Dedifferentiated amniotic fluid mesenchymal stem cell (primary cell): ENCODE measurements around the gene SULT2B1.
A peak's percentile ranks its signal among the peaks of the same experiment; 100 is the strongest.
"Not testable (repeated sequence)": the region's sequence is repeated elsewhere in the genome, so short reads cannot be mapped to it uniquely, and the experiment has no call there.

Experiments
- DNase-seq: peaks from one replicate; pipeline ENCODE4 v3.0.0-alpha.2; 2016; ENCODE audit errors: extremely low spot score

Gene SULT2B1

GRCh38 chr19:48529156-48529555 is 22.8 kb upstream of the SULT2B1 start:
- no peak for DNase-seq

DNA sequence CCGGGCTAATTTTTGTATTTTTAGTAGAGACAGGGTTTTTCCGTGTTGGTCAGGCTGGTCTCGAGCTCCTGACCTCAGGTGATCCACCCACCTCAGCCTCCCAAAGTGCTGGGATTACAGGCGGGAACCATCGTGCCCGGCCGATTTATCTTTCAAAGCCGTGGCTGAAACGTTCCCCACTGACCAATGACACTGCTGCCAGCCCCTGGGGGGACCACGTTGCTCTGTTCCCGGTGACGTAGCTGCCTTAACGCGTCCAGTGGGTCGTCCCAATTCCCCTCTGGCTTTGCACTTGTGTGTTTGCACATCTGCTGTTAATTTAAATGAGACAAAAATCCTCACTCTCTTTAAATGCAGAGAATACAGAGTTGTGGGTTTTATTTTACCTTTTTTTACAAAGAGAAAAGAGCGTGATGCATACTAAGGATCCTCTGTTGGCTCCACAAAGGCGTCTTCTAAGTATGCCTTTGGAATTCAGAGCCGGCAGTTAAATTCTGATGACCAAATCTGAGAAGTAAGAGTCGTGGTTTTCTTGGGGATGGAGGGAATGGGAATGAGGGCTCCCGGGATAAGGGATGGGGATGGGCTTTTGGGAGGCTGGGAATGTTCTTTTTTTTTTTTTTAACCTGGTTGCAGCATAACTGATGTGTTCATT is 21.8 kb upstream of the SULT2B1 start:
- no peak for DNase-seq

GRCh38 chr19:48530770-48531169 is 21.2 kb upstream of the SULT2B1 start:
- DNase-seq: no peak

GRCh38 chr19:48533770-48534169 is 18.2 kb upstream of the SULT2B1 start:
- DNase-seq: no peak

- no peak for DNase-seq
These were observed 14.4 kb upstream of the SULT2B1 start for GRCh38 chr19:48537541-48537940.

DNA sequence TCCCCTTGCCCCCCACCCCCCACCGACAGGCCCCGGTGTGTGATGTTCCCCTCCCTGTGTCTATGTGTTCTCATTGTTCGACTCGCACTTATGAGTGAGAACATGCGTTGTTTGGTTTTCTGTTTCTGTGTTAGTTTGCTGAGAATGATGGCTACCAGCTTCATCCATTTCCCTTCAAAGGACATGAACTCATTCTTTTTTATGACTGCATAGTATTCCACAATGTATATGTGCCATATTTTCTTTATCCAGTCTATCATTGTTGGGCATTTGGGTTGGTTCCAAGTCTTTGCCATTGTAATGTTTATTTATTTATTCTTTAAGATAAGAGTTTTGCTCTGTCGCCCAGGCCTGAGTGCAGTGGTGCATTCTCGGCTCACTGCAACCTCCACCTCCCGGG is 13.9 kb upstream of the SULT2B1 start:
- DNase-seq: not testable (repeated sequence)

DNA sequence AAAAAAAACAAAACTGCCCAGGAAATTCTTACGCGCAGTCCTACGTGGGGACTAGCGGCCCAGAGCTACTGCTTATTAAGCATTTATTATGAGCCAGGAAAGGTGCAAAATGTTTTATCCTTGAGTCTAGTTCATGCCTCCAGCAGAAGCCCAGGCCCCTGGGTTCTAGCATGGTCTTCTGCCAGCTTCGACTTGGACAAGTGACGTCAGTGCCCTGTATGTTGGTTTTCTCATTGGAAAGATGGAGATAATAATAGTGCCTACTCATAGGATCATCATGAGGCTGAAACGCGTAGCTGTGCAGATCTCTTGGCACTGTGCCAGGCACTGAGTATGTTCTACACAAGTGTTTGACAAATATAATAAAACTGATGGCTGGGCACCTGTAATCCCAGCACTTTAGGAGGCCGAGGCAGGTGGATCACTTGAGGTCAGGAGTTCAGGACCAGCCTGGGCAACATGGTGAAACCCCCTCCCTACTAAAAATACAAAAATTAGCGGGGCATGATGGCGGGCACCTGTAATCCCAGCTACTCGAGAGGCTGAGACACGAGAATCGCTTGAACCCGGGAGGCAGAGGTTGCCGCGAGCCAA is 12.4 kb upstream of the SULT2B1 start:
- DNase-seq: no peak

GRCh38 chr19:48540110-48540509 is 11.9 kb upstream of the SULT2B1 start:
- DNase-seq: no peak

- DNase-seq: no peak
These were observed 10.2 kb upstream of the SULT2B1 start for GRCh38 chr19:48541813-48542212.

- DNase-seq: no peak
These were observed 8.8 kb upstream of the SULT2B1 start for GRCh38 chr19:48543121-48543710.

DNA sequence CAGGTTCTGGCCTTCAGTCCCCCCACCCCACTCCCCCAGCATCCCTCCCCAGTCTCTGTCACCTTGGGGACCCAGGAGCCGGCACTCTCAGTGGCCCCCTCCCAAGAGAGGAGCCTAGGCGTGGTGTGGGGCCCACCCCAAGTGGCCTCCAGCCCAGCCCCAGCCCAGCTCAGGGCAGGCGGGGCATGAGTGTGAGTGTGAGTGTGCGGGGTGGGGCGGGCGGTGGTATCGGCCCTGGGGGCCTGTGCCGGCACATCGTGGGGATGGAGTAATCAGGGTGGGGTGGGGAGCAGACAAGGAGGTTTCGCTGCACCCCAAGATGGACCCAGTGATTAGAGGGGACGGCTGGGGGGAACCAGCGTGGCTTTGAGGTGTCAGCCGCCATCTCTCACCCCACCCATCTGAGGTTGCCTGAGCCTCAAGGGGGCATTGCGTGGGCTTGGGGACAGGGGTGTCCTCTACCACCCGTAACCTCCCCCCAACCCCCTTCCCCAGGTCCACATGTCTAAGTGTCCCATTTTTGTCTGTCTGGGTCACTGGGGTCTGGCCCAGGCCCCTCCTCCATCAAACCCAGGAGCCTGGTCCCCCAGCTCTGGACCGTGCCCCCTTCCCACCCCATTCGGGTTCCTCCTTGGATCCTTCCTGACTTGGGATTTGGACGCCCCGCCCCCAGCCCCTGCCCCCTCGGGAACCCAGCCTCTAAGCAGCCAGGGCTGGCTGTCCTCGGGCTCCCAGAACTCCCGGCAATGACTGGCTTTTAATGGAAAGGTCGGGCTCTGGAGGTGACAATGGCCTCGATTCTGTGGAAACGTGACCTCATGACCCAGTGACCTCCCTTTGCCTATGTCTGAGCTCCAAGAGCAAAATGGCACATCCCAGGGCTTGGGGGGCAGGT is 6.9 kb upstream of the SULT2B1 start:
- DNase-seq: no peak

GRCh38 chr19:48547722-48548121 is 4.2 kb upstream of the SULT2B1 start:
- DNase-seq: no peak

GRCh38 chr19:48548253-48548911 is 3.6 kb upstream of the SULT2B1 start:
- no peak for DNase-seq

GRCh38 chr19:48549380-48549779 is 2.6 kb upstream of the SULT2B1 start:
- DNase-seq: no peak

DNA sequence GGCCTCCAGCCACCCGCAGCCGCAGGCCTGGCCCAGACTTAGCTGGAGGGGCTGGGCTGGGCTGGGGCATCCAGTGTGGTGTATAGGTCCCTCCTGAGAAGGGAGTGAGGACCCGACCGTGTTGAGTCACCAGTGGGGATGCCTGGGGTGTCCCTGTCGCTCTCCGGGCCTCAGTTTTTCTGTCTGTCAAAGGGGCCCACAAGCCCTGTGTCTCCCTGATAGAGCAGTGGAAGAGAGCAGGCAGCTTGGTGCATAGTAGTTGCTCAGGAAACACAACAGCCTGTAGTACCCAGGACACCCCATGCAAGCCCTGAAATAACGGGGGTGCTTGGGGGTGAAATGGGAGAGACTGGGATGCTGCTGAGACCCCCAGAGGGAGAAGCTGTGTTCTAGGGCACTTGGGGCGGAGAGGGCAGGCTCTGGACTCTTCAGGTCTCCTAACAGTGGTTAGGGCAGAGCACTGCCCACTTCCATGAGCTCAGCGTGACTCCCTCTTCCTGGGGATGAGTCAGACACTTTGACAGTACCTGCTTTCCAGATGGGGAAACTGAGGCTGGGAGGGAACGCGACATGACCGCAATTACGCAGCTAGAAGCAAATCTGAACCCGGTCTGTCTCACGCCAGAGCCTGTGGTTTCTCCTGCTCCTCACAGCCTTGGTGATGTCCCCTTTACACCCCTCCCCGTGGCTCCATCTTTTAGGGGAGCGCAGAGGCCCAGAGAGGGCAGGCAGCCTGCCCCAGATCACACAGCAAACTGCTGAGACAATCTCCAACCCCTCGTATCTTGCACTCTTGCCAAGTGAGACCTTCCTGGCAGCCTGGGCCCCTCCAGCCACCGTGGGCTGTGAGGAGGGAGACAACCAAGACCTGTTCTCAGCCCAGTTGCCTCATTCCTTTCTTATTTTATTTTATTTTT is 692 bp downstream of the SULT2B1 start:
- DNase-seq: no peak

DNA sequence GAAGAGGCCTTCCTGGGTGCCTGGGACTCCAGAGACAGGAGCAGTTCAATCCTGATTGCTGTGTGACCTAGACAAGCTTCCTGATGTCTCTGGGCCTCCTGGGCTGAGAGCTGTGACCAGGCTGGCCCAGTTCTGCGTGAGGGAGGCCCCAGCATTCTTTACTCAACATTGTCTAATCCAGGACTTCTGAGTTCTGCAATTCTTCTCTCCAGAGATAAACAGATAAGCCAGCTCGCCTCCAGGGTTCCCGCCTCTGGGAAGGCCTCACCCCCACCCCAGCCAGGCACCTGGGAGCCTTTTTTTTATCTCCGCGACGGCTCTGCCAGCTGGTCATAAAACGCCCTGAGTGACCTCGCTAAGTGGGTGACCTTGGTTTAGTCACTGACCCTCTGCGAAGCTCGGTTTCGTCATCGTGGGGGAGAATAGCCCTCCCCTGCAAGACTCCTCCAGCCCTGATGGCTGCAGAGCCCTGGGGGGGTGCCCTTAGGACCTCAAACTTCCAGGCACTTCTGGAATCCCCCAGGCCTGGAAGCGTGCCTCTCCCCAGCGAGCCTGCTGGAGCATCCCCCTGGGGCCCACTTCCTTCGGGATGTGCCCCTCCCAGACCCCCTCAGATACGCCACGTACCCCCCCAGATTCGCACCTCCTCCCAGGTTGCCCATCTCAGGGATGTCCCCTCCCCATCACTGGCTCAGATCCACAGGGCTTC is 1.9 kb downstream of the SULT2B1 start:
- DNase-seq: peak; percentile 31

DNA sequence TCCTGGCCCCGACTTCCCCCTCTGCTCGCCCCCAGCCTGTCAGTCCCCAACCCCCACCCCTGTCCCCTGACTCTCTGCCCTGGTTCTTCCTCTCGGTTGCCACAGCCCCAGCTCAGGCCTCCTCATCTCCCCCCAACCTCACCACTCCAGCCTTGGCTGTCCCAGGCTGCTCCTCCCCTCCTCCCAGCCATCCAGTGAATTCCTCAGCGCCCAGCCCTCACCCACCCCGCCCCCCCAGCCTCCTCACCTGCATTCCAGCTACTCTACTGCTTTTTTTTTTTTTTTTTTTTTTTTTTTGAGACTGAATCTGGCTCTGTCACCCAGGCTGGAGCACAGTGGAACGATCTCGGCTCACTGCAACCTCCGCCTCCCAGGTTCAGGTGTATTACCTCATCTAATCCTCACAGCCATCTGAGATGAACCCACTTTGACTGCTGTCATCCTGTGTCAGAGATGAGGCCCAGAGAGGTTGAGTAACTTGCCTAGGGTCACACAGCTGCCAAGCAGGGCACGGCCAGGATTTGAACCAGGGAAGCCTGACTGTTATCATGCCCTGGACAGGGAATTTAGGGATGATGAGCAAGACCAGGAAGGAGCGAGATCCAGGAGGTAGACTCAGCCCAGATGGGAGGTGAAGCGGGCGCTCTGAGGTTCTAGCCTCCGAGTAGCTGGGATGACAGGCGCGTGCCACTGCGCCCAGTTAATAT is 2.6 kb downstream of the SULT2B1 start:
- no peak for DNase-seq

GRCh38 chr19:48556163-48556562 is 4.2 kb downstream of the SULT2B1 start:
- no peak for DNase-seq

DNA sequence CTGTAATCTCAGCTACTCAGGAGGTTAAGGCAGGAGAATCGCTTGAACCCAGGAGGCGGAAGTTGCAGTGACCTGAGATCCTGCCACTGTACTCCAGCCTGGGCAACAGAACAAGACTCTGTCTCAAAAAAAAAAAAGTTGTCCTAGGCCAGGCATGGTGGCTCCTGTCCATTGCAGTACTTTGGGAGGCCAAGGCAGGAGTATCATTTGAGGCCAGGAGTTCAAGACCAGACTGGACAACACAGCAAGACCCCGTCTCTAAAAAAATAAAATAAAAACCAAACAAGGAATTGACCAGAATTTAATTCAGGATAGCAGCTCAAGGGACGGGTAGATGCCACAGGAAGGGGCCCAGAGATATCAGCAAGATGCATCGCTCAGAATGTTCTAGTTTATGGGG is 4.9 kb downstream of the SULT2B1 start:
- no peak for DNase-seq
